Keratinocyte (primary cell): ENCODE data around the gene HPCAL1.

Experiments used
- EZH2 ChIP-seq: IDR thresholded peaks from one replicate; pipeline ENCODE4 v1.6.1; 2012; ENCODE audit warnings: inconsistent platforms, mild to moderate bottlenecking, low read length, moderate library complexity
- TF ChIP-seq, protein P1 (sequence below), 3 experiments: IDR thresholded peaks in 1 of 3; conservative IDR thresholded peaks in 1 of 3; optimal IDR thresholded peaks in 1 of 3; 2 replicates in 2 of 3; 3 replicates in 1 of 3; pipeline versions ENCODE3 to v1.5.1; 2011; ENCODE audit warnings: low read length in 3 of 3, mild to moderate bottlenecking in 3 of 3, moderate library complexity in 2 of 3, control low read depth in 1 of 3, inconsistent platforms in 1 of 3; ENCODE audit not compliant: insufficient read depth in 2 of 3; ENCODE audit errors: extremely low read depth in 1 of 3

- TF ChIP-seq, protein P1, sequence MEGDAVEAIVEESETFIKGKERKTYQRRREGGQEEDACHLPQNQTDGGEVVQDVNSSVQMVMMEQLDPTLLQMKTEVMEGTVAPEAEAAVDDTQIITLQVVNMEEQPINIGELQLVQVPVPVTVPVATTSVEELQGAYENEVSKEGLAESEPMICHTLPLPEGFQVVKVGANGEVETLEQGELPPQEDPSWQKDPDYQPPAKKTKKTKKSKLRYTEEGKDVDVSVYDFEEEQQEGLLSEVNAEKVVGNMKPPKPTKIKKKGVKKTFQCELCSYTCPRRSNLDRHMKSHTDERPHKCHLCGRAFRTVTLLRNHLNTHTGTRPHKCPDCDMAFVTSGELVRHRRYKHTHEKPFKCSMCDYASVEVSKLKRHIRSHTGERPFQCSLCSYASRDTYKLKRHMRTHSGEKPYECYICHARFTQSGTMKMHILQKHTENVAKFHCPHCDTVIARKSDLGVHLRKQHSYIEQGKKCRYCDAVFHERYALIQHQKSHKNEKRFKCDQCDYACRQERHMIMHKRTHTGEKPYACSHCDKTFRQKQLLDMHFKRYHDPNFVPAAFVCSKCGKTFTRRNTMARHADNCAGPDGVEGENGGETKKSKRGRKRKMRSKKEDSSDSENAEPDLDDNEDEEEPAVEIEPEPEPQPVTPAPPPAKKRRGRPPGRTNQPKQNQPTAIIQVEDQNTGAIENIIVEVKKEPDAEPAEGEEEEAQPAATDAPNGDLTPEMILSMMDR (optimal IDR thresholded peaks at IDR 0.05 in 1 of 3, IDR thresholded peaks at IDR 0.05 in 1 of 3, conservative IDR thresholded peaks at IDR 0.05 in 1 of 3; ENCODE audit: extremely low read depth in 1 of 3, insufficient read depth in 2 of 3, low read length in 3 of 3), result no peak
- no peak for TF ChIP-seq EZH2
These were observed 172.6 kb downstream of the HPCAL1 start for GRCh38 chr2:10475221-10475722.
